OCI-LY1 (cell line): Measurements from ENCODE around the gene MCRS1.

Experiments
- EZH2 ChIP-seq: fragments of 200-600 bp; sonication (generic), shearing (Covaris generic); IDR thresholded peaks from 2 replicates; pipeline ENCODE4 v1.8.0; 2017; ENCODE audit warnings: borderline replicate concordance, mixed run types, mild to moderate bottlenecking, antibody characterized with exemption, low read length, moderate library complexity, mixed read lengths
- TF ChIP-seq, protein P1 (sequence below): fragments of 200-600 bp; sonication (generic), shearing (Covaris generic); IDR thresholded peaks from 2 replicates; pipeline ENCODE4 v1.5.1; 2017; ENCODE audit warnings: mild to moderate bottlenecking, antibody characterized with exemption, low read length, moderate library complexity, mixed read lengths

DNA sequence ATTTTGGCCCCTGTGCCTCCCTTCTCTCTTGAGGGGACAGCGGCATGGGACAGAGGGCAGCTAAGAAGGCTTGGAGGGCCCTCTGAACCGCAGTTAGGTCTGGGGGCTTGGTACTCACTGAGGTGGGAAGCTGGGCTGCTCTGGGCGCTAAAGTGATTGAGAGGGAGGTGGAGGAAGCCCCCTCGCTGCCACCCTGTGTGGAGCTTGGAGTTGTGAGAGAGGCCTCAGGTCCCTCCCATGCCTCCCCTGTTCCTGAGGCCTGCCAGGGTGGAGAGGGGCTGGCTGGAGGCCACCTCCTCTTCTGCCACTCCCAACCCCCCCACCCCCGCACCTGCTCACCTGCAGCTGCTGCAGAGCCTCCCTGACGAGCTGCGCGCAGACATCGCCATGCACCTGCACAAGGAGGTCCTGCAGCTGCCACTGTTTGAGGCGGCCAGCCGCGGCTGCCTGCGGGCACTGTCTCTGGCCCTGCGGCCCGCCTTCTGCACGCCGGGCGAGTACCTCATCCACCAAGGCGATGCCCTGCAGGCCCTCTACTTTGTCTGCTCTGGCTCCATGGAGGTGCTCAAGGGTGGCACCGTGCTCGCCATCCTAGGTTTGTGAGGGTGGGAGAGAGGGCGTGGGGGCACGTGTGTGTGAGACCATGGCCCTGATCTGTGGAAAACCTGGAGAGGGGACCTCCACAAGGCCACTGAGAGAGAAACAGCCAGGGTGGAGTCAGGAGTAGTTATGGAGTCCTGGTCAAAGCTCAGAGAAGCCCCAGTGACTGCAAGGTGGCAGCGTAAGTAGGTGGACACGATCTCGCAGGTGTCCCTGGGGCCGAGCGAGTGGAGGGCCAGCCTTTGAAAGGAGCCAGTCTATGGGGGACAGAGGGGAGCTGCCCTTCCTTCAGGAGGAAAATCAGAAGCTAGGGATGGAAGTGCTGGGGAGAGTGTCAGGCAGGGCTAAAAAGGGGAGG is 17.9 kb downstream of the MCRS1 start:
- no peak for TF ChIP-seq EZH2
- TF ChIP-seq, protein P1, sequence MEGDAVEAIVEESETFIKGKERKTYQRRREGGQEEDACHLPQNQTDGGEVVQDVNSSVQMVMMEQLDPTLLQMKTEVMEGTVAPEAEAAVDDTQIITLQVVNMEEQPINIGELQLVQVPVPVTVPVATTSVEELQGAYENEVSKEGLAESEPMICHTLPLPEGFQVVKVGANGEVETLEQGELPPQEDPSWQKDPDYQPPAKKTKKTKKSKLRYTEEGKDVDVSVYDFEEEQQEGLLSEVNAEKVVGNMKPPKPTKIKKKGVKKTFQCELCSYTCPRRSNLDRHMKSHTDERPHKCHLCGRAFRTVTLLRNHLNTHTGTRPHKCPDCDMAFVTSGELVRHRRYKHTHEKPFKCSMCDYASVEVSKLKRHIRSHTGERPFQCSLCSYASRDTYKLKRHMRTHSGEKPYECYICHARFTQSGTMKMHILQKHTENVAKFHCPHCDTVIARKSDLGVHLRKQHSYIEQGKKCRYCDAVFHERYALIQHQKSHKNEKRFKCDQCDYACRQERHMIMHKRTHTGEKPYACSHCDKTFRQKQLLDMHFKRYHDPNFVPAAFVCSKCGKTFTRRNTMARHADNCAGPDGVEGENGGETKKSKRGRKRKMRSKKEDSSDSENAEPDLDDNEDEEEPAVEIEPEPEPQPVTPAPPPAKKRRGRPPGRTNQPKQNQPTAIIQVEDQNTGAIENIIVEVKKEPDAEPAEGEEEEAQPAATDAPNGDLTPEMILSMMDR = no peak
